Measurements from ENCODE around the gene CCDC85B.

The CCDC85B gene

GRCh38 chr11:65903068-65903481 lies 12.6 kb downstream of the CCDC85B start:
- in situ Hi-C loops (cut with MboI; ENCODE audit: low sequenced_read_pairs), result no loop called here

GRCh38 chr11:65903715-65904114 lies 13.2 kb downstream of the CCDC85B start:
- in situ Hi-C loops (cut with MboI; ENCODE audit: low sequenced_read_pairs), result no loop called here

GRCh38 chr11:65906602-65907001 lies 16.1 kb downstream of the CCDC85B start:
- in situ Hi-C loops (cut with MboI; ENCODE audit: low sequenced_read_pairs), result no loop called here

- in situ Hi-C loops (cut with MboI; ENCODE audit: low sequenced_read_pairs), result no loop called here
Measured at GRCh38 chr11:65907878-65908277, 17.4 kb downstream of the CCDC85B start.

GRCh38 chr11:65911682-65912568 lies 21.5 kb downstream of the CCDC85B start:
- in situ Hi-C loops (cut with MboI; ENCODE audit: low sequenced_read_pairs), result no loop called here

GRCh38 chr11:65912845-65913244 lies 22.4 kb downstream of the CCDC85B start:
- in situ Hi-C loops (cut with MboI; ENCODE audit: low sequenced_read_pairs), result no loop called here

- in situ Hi-C loops (cut with MboI; ENCODE audit: low sequenced_read_pairs), result no loop called here
Measured at GRCh38 chr11:65915101-65915820, 24.8 kb downstream of the CCDC85B start.

- in situ Hi-C loops (cut with MboI; ENCODE audit: low sequenced_read_pairs), result no loop called here
Measured at GRCh38 chr11:65915821-65916251, 25.4 kb downstream of the CCDC85B start.

GRCh38 chr11:65916391-65916790 lies 25.9 kb downstream of the CCDC85B start:
- in situ Hi-C loops (cut with MboI; ENCODE audit: low sequenced_read_pairs), result no loop called here

GRCh38 chr11:65917077-65917433 lies 26.6 kb downstream of the CCDC85B start:
- in situ Hi-C loops (cut with MboI; ENCODE audit: low sequenced_read_pairs), result no loop called here

- in situ Hi-C loops (cut with MboI; ENCODE audit: low sequenced_read_pairs), result no loop called here
Measured at GRCh38 chr11:65917434-65918210, 27.1 kb downstream of the CCDC85B start.

GRCh38 chr11:65918211-65919140 lies 28.0 kb downstream of the CCDC85B start, which contains the start of gene C11orf68:
TSS of gene C11orf68 (minus strand) at chr11:65919062. CDS start at chr11:65919031, 31 bp downstream.
- in situ Hi-C loops (cut with MboI; ENCODE audit: low sequenced_read_pairs), result no loop called here

GRCh38 chr11:65919141-65919572 lies 28.7 kb downstream of the CCDC85B start, which contains the start of gene DRAP1:
TSS of gene DRAP1 (plus strand) at chr11:65919426. CDS start at chr11:65919502, 76 bp downstream.
- in situ Hi-C loops (cut with MboI; ENCODE audit: low sequenced_read_pairs), result no loop called here

GRCh38 chr11:65919573-65920371 lies 29.3 kb downstream of the CCDC85B start:
- in situ Hi-C loops (cut with MboI; ENCODE audit: low sequenced_read_pairs), result no loop called here

GRCh38 chr11:65920372-65920802 lies 29.9 kb downstream of the CCDC85B start:
- in situ Hi-C loops (cut with MboI; ENCODE audit: low sequenced_read_pairs), result no loop called here

GRCh38 chr11:65921033-65921555 lies 30.6 kb downstream of the CCDC85B start:
- in situ Hi-C loops (cut with MboI; ENCODE audit: low sequenced_read_pairs), result no loop called here

- in situ Hi-C loops (cut with MboI; ENCODE audit: low sequenced_read_pairs), result no loop called here
Measured at GRCh38 chr11:65921876-65922275, 31.4 kb downstream of the CCDC85B start.

GRCh38 chr11:65922565-65922964 lies 32.1 kb downstream of the CCDC85B start:
- in situ Hi-C loops (cut with MboI; ENCODE audit: low sequenced_read_pairs), result no loop called here

GRCh38 chr11:65925397-65925796 lies 34.9 kb downstream of the CCDC85B start:
- in situ Hi-C loops (cut with MboI; ENCODE audit: low sequenced_read_pairs), result no loop called here
